Suprapubic skin (tissue), 4 donors: ENCODE data around the gene ETV5.

Experiments
- POLR2A ChIP-seq, 2 donors: fragments of 450-650 bp; IDR thresholded peaks; one replicate each; pipeline ENCODE4 v1.6.1; 2017; ENCODE audit warnings: antibody characterized with exemption in 2 of 2, mild to moderate bottlenecking in 2 of 2, moderate library complexity in 2 of 2
- POLR2AphosphoS5 ChIP-seq, 3 donors: sonication (generic); formaldehyde crosslinking; IDR thresholded peaks; one replicate each; pipeline ENCODE4 v1.6.1; 2017; ENCODE audit warnings: antibody characterized with exemption in 3 of 3
- TF ChIP-seq, protein P1 (sequence below), 2 donors: fragments of 200-600 bp in 1 of 2; fragments of 450-650 bp in 1 of 2; sonication (generic) in 1 of 2; IDR thresholded peaks; one replicate each; pipeline ENCODE4 v1.5.1; 2016 to 2019; ENCODE audit warnings: antibody characterized with exemption in 2 of 2, mild to moderate bottlenecking in 1 of 2, moderate library complexity in 1 of 2

DNA sequence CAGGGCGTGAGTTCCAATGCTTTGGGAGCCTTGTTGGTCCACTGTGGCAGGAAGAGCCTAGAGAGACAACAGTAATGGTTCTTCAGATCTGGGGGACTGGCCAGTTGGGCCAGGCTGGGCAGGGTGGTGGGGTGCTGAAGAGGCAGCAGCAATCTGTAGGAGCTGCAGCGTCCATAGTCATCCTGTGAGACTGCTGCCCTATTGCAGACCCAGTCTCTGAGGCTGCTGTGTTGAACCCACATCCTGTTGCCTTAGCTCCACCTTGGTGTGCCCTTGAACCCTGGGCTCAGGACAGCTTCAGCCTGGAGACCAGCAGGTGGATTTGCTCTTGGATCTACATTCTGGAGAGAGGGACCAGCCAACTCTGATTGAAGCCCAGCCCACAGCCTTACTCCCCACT is 23.6 kb upstream of the ETV5 start:
- TF ChIP-seq, protein P1, sequence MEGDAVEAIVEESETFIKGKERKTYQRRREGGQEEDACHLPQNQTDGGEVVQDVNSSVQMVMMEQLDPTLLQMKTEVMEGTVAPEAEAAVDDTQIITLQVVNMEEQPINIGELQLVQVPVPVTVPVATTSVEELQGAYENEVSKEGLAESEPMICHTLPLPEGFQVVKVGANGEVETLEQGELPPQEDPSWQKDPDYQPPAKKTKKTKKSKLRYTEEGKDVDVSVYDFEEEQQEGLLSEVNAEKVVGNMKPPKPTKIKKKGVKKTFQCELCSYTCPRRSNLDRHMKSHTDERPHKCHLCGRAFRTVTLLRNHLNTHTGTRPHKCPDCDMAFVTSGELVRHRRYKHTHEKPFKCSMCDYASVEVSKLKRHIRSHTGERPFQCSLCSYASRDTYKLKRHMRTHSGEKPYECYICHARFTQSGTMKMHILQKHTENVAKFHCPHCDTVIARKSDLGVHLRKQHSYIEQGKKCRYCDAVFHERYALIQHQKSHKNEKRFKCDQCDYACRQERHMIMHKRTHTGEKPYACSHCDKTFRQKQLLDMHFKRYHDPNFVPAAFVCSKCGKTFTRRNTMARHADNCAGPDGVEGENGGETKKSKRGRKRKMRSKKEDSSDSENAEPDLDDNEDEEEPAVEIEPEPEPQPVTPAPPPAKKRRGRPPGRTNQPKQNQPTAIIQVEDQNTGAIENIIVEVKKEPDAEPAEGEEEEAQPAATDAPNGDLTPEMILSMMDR (IDR thresholded peaks at IDR 0.05), result no peak
- no peak for TF ChIP-seq POLR2A (IDR thresholded peaks at IDR 0.05)
- no peak for TF ChIP-seq POLR2AphosphoS5 (IDR thresholded peaks at IDR 0.05)
